HepG2 (cell line): ENCODE data around the gene ZNF302. TPM values are rescaled to one million over a fixed set of nuclear protein-coding genes. Genes with fewer than 3 reads are reported as not detected.

Source experiments
- ATAC-seq: fragments of 200-7000 bp; cut with Tn5 transposase; 3 replicates; pipeline ENCODE4 v1.9.1; 2020; ENCODE audit warnings: mild to moderate bottlenecking, moderate library complexity
- BruUV-seq: library from RNA; stranded (reverse); fragments of 400-500 nt; replicated peaks from 2 replicates; lab custom pipeline; 2021; lab: Mats Ljungman, UMichigan
- CTCF ChIA-PET: fragments of 300-600 bp; formaldehyde crosslinking; extraction: SDS; loops from one replicate; lab custom pipeline; 2021; ENCODE audit warnings: low total read pairs, inconsistent platforms, low intra/inter-chr PET ratio; lab: Yijun Ruan, JAX
- POLR2A ChIA-PET: fragments of 350-600 bp; sonication (Branson Sonifier 250); formaldehyde crosslinking; loops from one replicate; lab custom pipeline; 2020; ENCODE audit warnings: antibody characterized with exemption, inconsistent platforms; lab: Yijun Ruan, JAX
- DNase-seq: peaks from one replicate; pipeline ENCODE4 v3.0.0-alpha.2; 2015; ENCODE audit warnings: low spot score
- FAIRE-seq: peaks from 3 replicates; lab custom pipeline; 2011; peaks lifted over from hg19 to GRCh38; lab: Jason Lieb, UNC
- H2AFZ ChIP-seq: one replicate; pipeline ENCODE4 v1.6.1; 2011; ENCODE audit warnings: low read length, inconsistent platforms
- H3K27ac ChIP-seq: fragments of 300-600 bp; 3 replicates; pipeline ENCODE4 v1.8.0; 2011; ENCODE audit warnings: mixed run types, mild to moderate bottlenecking, mixed read lengths, low read length, inconsistent platforms; ENCODE audit not compliant: insufficient read depth; ENCODE audit errors: extremely low read length
- H3K27me3 ChIP-seq, 2 experiments: fragments of 200-600 bp in 1 of 2; 2 replicates in 1 of 2; 3 replicates in 1 of 2; pipeline versions ENCODE4 v1.6.0 to v1.8.0; 2011; ENCODE audit warnings: low read length in 2 of 2, mild to moderate bottlenecking in 2 of 2, moderate library complexity in 2 of 2, inconsistent platforms in 1 of 2; ENCODE audit not compliant: insufficient read depth in 2 of 2, control insufficient read depth in 1 of 2
- H3K36me3 ChIP-seq, 2 experiments: fragments of 200-600 bp in 1 of 2; replicated peaks in 1 of 2; 2 replicates in 1 of 2; 3 replicates in 1 of 2; pipeline versions ENCODE4 v1.5.1 to v1.8.0; 2011; ENCODE audit warnings: low read length in 2 of 2, inconsistent platforms in 1 of 2; ENCODE audit not compliant: insufficient read depth in 2 of 2, control insufficient read depth in 1 of 2
- H3K4me1 ChIP-seq: 2 replicates; pipeline ENCODE4 v1.5.1; 2012; ENCODE audit warnings: low read length, inconsistent platforms; ENCODE audit not compliant: insufficient read depth
- H3K4me2 ChIP-seq: 2 replicates; pipeline ENCODE4 v1.6.0; 2011; ENCODE audit warnings: low read depth, low read length, inconsistent platforms
- H3K4me3 ChIP-seq, 3 experiments: fragments of 200-600 bp in 1 of 3; sonication (generic), shearing (Covaris generic) in 1 of 3; replicated peaks in 1 of 3; 2 replicates each; pipeline ENCODE4 v1.5.1; 2011 to 2016; ENCODE audit warnings: low read length in 3 of 3, inconsistent platforms in 2 of 3, low read depth in 2 of 3, mild to moderate bottlenecking in 2 of 3, control low read depth in 1 of 3, mixed read lengths in 1 of 3; ENCODE audit not compliant: insufficient read depth in 1 of 3
- H3K79me2 ChIP-seq: one replicate; pipeline ENCODE4 v1.6.1; 2011; ENCODE audit warnings: low read length, inconsistent platforms; ENCODE audit not compliant: insufficient read depth
- H3K9ac ChIP-seq: 2 replicates; pipeline ENCODE4 v1.6.0; 2011; ENCODE audit warnings: mild to moderate bottlenecking, low read depth, low read length, inconsistent platforms; ENCODE audit not compliant: insufficient read depth
- H3K9me3 ChIP-seq: 2 replicates; pipeline ENCODE4 v1.5.1; 2012; ENCODE audit warnings: mild to moderate bottlenecking, low read length
- H4K20me1 ChIP-seq: 2 replicates; pipeline ENCODE4 v1.6.0; 2011; ENCODE audit warnings: inconsistent platforms, mild to moderate bottlenecking, low read length, moderate library complexity; ENCODE audit not compliant: insufficient read depth
- ATF2 ChIP-seq: sonication (generic); formaldehyde crosslinking; IDR thresholded peaks from 2 replicates; pipeline ENCODE4 v1.4.0; 2020; ENCODE audit warnings: missing genetic modification reagents
- ATRX ChIP-seq: sonication (generic); formaldehyde crosslinking; IDR thresholded peaks from 2 replicates; pipeline ENCODE4 v1.4.0; 2020; ENCODE audit warnings: missing genetic modification reagents, borderline replicate concordance
- DDIT3 ChIP-seq: sonication (generic); formaldehyde crosslinking; IDR thresholded peaks from 2 replicates; pipeline ENCODE4 v1.4.0; 2020; ENCODE audit warnings: mild to moderate bottlenecking, missing genetic modification reagents
- ETV5 ChIP-seq: IDR thresholded peaks from 2 replicates; pipeline ENCODE4 v1.6.1; 2018; ENCODE audit warnings: missing biosample characterization, missing genetic modification reagents, inconsistent platforms, borderline replicate concordance
- GATA4 ChIP-seq: sonication (generic); IDR thresholded peaks from 2 replicates; pipeline ENCODE4 v1.6.1; 2016; ENCODE audit warnings: antibody characterized with exemption, low read depth, borderline replicate concordance
- HIVEP1 ChIP-seq: sonication (generic); formaldehyde crosslinking; IDR thresholded peaks from 2 replicates; pipeline ENCODE4 v1.4.0; 2020; ENCODE audit warnings: mild to moderate bottlenecking, missing genetic modification reagents
- MED1 ChIP-seq: sonication (generic); formaldehyde crosslinking; IDR thresholded peaks from 2 replicates; pipeline ENCODE4 v1.4.0; 2020; ENCODE audit warnings: missing genetic modification reagents
- SOX6 ChIP-seq, 2 experiments: fragments of 450-650 bp in 1 of 2; sonication (generic) in 1 of 2; formaldehyde crosslinking in 1 of 2; IDR thresholded peaks; 2 replicates each; pipeline versions ENCODE4 v1.4.0 to v1.6.1; 2017 to 2020; ENCODE audit warnings: antibody characterized with exemption in 1 of 2, mild to moderate bottlenecking in 1 of 2, missing genetic modification reagents in 1 of 2
- SP140L ChIP-seq: sonication (generic); formaldehyde crosslinking; IDR thresholded peaks from 2 replicates; pipeline ENCODE4 v1.4.0; 2020; ENCODE audit warnings: missing genetic modification reagents, borderline replicate concordance
- SYNCRIP ChIP-seq: fragments of 200-400 bp; formaldehyde crosslinking; IDR thresholded peaks from 2 replicates; pipeline ENCODE4 v1.6.1; 2018; ENCODE audit warnings: mild to moderate bottlenecking, low read depth, low read length; ENCODE audit not compliant: insufficient read depth
- TAF1 ChIP-seq: sonication (generic); formaldehyde crosslinking; IDR thresholded peaks from 2 replicates; pipeline ENCODE4 v1.4.0; 2020; ENCODE audit warnings: missing genetic modification reagents
- ZNF24 ChIP-seq: fragments of 450-650 bp; IDR thresholded peaks from 2 replicates; pipeline ENCODE4 v1.6.1; 2017; ENCODE audit warnings: antibody characterized with exemption, mild to moderate bottlenecking
- ZNF44 ChIP-seq: sonication (generic); formaldehyde crosslinking; IDR thresholded peaks from 2 replicates; pipeline ENCODE4 v1.5.1; 2020; ENCODE audit warnings: mild to moderate bottlenecking, missing genetic modification reagents
- ZNF557 ChIP-seq: sonication (generic); formaldehyde crosslinking; IDR thresholded peaks from 2 replicates; pipeline ENCODE4 v1.4.0; 2020; ENCODE audit warnings: missing genetic modification reagents
- ZNF577 ChIP-seq: sonication (generic); formaldehyde crosslinking; IDR thresholded peaks from 2 replicates; pipeline ENCODE4 v1.4.0; 2020; ENCODE audit warnings: mild to moderate bottlenecking, low read depth, missing genetic modification reagents, borderline replicate concordance
- ZNF605 ChIP-seq: sonication (generic); formaldehyde crosslinking; IDR thresholded peaks from 2 replicates; pipeline ENCODE4 v1.8.0; 2022; ENCODE audit warnings: mild to moderate bottlenecking, missing genetic modification reagents
- ZNF724P ChIP-seq: sonication (generic); formaldehyde crosslinking; IDR thresholded peaks from 2 replicates; pipeline ENCODE4 v1.8.0; 2022; ENCODE audit warnings: missing genetic modification reagents, borderline replicate concordance
- WGBS: methylation state at CpG from one replicate; pipeline ENCODE4 v1.1.6; 2017; ENCODE audit warnings: low lambda C conversion rate; 5-methylcytosine and 5-hydroxymethylcytosine counted together
- in situ Hi-C: cut with HindIII; loops from 2 replicates; pipeline ENCODE4 v1.10.0; 2017; ENCODE audit warnings: low pct_unique_long_range_greater_than_20kb; ENCODE audit not compliant: extremely low pct_ligation_motif_present
- intact Hi-C: fragments of 100-400 bp; cut with micrococcal nuclease; formaldehyde crosslinking; loops from one replicate; pipeline ENCODE4 v1.10.0; 2022; ENCODE audit not compliant: unreplicated experiment
- polyA plus RNA-seq, 8 experiments: library from polyadenylated mRNA; depleted of rRNA in 3 of 8; stranded (reverse) in 7 of 8; unstranded in 1 of 8; fragments of >200 nt; fragmentation: Illumina TruSeq in 4 of 8; extraction: Trizol in 4 of 8; gene quantifications; 2 replicates each; pipeline versions ENCODE4 v1.2.1 to v1.2.3, GENCODE V29; 2011 to 2016; ENCODE audit warnings: low read depth in 4 of 8, missing spikeins in 1 of 8, mixed read lengths in 1 of 8; ENCODE audit not compliant: insufficient read depth in 1 of 8
- total RNA-seq, 5 experiments: library from RNA; depleted of rRNA; stranded (reverse); fragments of >200 nt; fragmentation: Illumina TruSeq; extraction: Trizol; gene quantifications; 2 replicates each; pipeline ENCODE4 v1.2.3, GENCODE V29; 2016; ENCODE audit warnings: low read depth in 1 of 5
- TF ChIP-seq, protein P1 (sequence below): sonication (generic); formaldehyde crosslinking; IDR thresholded peaks from 2 replicates; pipeline ENCODE4 v1.4.0; 2020; ENCODE audit warnings: missing genetic modification reagents
- TF ChIP-seq, protein P2 (sequence below): sonication (generic); formaldehyde crosslinking; IDR thresholded peaks from 2 replicates; pipeline ENCODE4 v1.4.0; 2020; ENCODE audit warnings: missing genetic modification reagents, mild to moderate bottlenecking, borderline replicate concordance

The ZNF302 gene
- total and polyA plus RNA-seq, 2 of the 13 experiments (the other 11 are each of a cell fraction or from before 2014, with no cell fraction given), result not detected

GRCh38 chr19:34645551-34645950 is 31.9 kb upstream of the ZNF302 start:
- no TSS peak for BruUV-seq
- Histone ChIP-seq H3K9me3 (no peaks in the 10 kb centered on the region), H3K27ac (no peak overlapping the region), H3K4me2 (no peak overlapping the region), H3K9ac (no peak overlapping the region), H3K27me3 (no peaks in the 10 kb centered on the region; a peak in 3 of 5 replicates)
- intact Hi-C loops (no loop called here), in situ Hi-C loops (no loop called here)
- POLR2A ChIA-PET, result no interaction called here
- ATAC-seq, result no peak; the same call in 2 of the 3 replicates
- DNase-seq, result no peak
- TF ChIP-seq, protein P1, sequence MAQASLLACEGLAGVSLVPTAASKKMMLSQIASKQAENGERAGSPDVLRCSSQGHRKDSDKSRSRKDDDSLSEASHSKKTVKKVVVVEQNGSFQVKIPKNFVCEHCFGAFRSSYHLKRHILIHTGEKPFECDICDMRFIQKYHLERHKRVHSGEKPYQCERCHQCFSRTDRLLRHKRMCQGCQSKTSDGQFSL (CRISPR knock-in tag), result no peak
- TF ChIP-seq GATA4 (no peak), DDIT3 (CRISPR knock-in tag) (no peak), ZNF557 (CRISPR knock-in tag) (no peak), SP140L (CRISPR knock-in tag) (no peak), HIVEP1 (CRISPR knock-in tag) (no peak), ZNF605 (CRISPR knock-in tag) (no peak), ATRX (CRISPR knock-in tag) (no peak), SYNCRIP (no peak), MED1 (no peak), ETV5 (no peak), ATF2 (CRISPR knock-in tag) (no peak), SOX6 (IDR thresholded peaks at IDR 0.05) (no peak), SOX6 (CRISPR knock-in tag; IDR thresholded peaks at IDR 0.05) (no peak), TAF1 (CRISPR knock-in tag) (no peak), ZNF24 (no peak), ZNF577 (CRISPR knock-in tag) (no peak), ZNF44 (CRISPR knock-in tag) (no peak), ZNF724P (CRISPR knock-in tag) (no peak)
- TF ChIP-seq, protein P2, sequence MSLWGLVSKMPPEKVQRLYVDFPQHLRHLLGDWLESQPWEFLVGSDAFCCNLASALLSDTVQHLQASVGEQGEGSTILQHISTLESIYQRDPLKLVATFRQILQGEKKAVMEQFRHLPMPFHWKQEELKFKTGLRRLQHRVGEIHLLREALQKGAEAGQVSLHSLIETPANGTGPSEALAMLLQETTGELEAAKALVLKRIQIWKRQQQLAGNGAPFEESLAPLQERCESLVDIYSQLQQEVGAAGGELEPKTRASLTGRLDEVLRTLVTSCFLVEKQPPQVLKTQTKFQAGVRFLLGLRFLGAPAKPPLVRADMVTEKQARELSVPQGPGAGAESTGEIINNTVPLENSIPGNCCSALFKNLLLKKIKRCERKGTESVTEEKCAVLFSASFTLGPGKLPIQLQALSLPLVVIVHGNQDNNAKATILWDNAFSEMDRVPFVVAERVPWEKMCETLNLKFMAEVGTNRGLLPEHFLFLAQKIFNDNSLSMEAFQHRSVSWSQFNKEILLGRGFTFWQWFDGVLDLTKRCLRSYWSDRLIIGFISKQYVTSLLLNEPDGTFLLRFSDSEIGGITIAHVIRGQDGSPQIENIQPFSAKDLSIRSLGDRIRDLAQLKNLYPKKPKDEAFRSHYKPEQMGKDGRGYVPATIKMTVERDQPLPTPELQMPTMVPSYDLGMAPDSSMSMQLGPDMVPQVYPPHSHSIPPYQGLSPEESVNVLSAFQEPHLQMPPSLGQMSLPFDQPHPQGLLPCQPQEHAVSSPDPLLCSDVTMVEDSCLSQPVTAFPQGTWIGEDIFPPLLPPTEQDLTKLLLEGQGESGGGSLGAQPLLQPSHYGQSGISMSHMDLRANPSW (CRISPR knock-in tag), result no peak
- TF ChIP-seq, all 625 proteins: peak for 0
- Histone ChIP-seq H2AFZ (no peak overlapping the region), H3K36me3 (no peaks in the 10 kb centered on the region), H3K4me3 (no peak overlapping the region), H4K20me1 (no peaks in the 10 kb centered on the region), H3K4me1 (peaks cover 16% of the 10 kb centered on the region), H3K79me2 (no peaks in the 10 kb centered on the region)
- no peak for FAIRE-seq
- WGBS, result 13% methylated on average over 3 of the region's 5 CpGs
- CTCF ChIA-PET, result no interaction called here
